D721Med (cell line): ENCODE data around the gene LTC4S.
"Not testable (repeated sequence)": the region's sequence is repeated elsewhere in the genome, so short reads cannot be mapped to it uniquely, and the experiment has no call there.

Experiments used
- DNase-seq: peaks from one replicate; pipeline ENCODE4 v3.0.0; 2011; ENCODE audit warnings: low spot score; ENCODE audit not compliant: insufficient read length
- FAIRE-seq: peaks from 2 replicates; lab custom pipeline; 2011; peaks lifted over from hg19 to GRCh38; lab: Jason Lieb, UNC
- TF ChIP-seq, protein P1 (sequence below): IDR thresholded peaks from 2 replicates; pipeline ENCODE4 v1.5.1; 2012; ENCODE audit warnings: mild to moderate bottlenecking, control low read depth; ENCODE audit not compliant: insufficient read depth; ENCODE audit errors: missing control alignments

Gene LTC4S

DNA sequence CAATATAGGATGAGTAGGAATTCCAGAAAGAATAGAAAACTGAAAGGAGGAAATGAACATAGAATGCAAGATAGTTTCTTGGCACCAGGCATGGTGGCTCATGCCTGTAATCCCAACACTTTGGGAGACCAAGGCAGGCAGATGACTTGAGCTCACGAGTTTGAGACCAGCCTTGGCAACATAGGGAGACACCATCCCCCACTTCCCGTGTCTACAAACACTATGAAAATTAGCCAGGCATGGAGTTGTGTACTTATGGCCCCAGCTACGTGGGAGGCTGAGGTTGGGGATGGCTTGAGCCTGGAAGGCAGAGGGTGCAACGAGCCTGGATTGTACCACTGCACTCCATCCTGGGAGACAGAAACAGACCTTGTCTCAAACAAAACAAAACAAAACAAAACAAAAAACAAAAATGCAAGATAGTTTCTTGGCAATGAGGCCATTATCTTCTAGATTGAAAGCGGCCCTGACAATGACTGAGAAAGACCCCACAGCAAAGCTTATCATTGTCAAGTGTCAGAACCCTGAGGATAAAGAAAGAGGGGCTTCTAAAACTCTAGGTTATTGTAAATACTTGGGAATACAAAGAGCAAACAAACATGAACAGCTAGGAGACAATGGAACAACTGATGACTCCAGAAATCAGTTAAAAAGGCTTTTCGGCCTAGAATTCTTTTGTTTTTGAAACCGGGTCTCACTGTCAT lies 36.1 kb downstream of the LTC4S start:
- DNase-seq (no peak), FAIRE-seq (no peak)
- TF ChIP-seq, protein P1, sequence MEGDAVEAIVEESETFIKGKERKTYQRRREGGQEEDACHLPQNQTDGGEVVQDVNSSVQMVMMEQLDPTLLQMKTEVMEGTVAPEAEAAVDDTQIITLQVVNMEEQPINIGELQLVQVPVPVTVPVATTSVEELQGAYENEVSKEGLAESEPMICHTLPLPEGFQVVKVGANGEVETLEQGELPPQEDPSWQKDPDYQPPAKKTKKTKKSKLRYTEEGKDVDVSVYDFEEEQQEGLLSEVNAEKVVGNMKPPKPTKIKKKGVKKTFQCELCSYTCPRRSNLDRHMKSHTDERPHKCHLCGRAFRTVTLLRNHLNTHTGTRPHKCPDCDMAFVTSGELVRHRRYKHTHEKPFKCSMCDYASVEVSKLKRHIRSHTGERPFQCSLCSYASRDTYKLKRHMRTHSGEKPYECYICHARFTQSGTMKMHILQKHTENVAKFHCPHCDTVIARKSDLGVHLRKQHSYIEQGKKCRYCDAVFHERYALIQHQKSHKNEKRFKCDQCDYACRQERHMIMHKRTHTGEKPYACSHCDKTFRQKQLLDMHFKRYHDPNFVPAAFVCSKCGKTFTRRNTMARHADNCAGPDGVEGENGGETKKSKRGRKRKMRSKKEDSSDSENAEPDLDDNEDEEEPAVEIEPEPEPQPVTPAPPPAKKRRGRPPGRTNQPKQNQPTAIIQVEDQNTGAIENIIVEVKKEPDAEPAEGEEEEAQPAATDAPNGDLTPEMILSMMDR: no peak

DNA sequence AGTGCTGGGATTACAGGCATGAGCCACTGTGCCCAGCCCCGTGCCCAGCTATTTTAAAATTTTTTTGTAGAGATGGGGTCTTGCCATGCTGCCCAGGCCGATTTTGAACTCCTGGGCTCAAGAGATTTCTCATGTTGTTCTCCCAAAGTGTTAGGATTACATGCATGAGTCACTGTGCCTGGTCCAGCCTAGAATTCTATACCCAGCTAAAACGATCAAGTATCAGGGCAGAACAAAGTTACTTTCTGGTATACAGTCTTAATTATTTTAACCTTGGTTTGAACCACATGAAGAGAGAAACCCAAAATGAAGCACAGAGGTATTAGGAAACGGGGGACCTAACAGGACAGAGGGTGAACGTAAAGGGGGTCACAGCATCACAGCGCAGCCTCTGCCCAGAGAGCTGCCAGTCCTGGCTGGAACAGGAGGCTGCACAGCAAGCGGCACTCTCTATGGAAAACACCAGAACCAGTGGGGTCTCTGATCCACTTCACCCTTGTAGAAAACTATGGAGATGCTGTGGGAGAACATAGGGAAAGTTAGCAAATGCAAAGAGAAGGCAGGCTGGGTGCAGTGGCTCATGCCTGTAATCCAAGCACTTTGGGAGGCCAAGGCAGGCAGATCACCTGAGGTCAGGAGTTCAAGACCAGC lies 37.2 kb downstream of the LTC4S start:
- FAIRE-seq (no peak), DNase-seq (no peak)
- TF ChIP-seq, protein P1: no peak

DNA sequence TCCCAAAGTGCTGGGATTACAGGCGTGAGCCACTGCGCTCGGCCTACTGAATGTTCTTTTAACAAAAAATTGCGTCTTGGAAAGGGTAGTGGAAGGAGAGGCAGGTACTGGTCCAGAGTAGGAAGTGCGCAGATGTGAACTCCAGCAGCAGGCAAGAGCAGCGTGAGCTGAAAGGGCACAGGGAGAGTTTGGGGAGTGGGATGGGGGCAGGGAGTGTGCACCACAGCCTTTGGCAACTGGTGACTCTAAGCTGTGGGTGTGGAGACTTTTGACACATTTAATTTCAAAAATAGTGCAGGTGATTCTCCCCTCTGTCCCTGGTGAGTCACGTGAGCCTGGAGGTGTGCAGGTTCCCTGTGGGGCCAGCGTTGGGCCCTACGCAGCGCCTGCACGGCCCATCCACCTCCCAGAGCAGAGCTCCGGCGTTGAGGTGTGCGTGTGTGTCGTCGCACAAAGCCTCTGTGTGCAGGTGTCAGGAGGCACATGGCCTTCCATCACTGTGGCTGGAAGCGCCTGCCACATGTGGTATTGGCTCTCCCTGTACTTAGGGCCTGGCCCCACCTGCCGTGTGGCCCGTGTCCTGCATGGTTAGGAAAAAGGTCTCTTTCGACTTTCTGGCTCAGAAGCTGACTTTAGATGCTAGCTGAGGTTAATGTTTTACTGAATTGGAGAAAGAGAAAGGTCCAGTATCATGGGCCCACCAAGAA lies 38.4 kb downstream of the LTC4S start:
- TF ChIP-seq, protein P1: no peak
- DNase-seq (no peak), FAIRE-seq (no peak)

DNA sequence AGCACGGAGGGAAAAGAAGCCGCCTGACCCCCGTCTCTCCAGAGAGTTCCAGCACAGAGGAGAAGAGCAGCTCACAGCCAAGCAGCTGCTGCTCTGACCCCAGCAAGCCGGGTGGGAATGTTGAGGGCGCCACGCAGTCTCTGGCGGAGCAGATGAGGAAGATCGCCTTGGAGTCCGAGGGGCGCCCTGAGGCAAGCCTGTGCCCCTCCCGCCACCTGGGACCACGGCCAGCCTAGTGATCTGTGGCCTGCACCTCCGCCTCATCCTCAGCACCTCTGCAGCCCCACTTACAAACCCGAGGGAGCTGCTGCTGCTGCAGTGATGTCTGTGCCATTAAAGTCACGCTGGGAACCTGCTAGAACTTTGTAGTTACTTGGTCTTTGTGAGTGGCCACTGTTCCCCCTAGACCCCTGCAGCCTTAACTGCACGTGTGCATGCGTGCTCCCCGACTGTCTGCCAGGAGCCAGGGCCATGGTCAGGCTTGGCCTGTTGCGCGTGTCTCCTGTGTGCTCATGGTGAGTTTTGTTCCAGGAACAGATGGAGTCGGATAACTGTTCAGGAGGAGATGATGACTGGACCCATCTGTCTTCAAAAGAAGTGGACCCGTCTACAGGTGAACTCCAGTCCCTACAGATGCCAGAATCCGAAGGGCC lies 39.4 kb downstream of the LTC4S start:
- no peak for FAIRE-seq
- TF ChIP-seq, protein P1: no peak
- no peak for DNase-seq

DNA sequence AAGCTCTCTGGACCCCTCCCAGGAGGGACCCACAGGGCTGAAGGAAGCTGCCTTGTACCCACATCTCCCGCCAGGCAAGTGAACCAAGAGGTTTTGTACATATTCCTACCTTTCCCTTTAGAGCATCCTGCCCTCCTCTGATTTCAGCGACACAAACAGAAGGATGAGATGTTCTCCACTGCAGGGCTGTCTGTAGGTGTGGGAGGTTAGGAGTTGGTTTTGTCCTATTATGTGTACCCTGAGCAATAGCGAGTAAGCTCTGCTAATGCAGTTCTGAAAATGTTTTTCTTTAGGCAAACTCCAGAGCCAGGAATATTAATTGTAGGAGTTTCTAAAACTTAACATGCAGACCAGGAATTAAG lies 39.9 kb downstream of the LTC4S start:
- FAIRE-seq (no peak), DNase-seq (no peak)
- TF ChIP-seq, protein P1: no peak

DNA sequence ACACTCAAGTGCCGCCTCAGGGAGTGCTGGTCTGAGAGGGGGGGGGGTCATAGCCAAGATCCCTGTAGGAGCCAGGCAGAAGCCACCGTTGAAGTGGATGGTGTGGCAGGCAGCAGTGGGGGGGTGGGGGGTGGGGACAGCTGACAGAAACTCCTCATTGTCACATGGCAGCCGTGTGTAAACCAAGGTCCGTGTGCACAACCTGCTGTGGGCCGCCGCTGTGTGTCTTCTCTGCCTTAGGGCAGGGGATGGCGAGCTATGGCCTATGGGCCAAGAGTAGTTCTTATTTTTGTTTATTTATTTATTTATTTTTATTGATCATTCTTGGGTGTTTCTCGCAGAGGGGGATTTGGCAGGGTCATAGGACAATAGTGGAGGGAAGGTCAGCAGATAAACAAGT lies 40.3 kb downstream of the LTC4S start:
- TF ChIP-seq, protein P1: no peak
- no peak for DNase-seq

DNA sequence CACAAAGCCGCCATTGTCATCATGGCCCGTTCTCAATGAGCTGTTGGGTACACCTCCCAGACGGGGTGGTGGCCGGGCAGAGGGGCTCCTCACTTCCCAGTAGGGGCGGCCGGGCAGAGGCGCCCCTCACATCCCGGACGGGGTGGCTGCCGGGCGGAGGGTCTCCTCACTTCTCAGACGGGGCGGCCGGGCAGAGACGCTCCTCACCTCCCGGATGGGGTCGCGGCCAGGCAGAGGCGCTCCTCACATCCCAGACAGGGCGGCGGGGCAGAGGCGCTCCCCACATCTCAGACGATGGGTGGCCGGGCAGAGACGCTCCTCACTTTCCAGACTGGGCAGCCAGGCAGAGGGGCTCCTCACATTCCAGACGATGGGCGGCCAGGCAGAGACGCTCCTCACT lies 41.1 kb downstream of the LTC4S start:
- not testable (repeated sequence) for FAIRE-seq, DNase-seq

More for the DNA sequence above, 40.3 kb downstream of the LTC4S start:
- no peak for FAIRE-seq
